PFSK-1 (cell line): ENCODE data around the gene NEGR1.

Source experiments
- FOXP2 ChIP-seq: optimal IDR thresholded peaks from 2 replicates; pipeline ENCODE3; 2011; ENCODE audit warnings: borderline replicate concordance, control low read depth, inconsistent platforms; ENCODE audit not compliant: insufficient read depth; ENCODE audit errors: extremely low read length, extremely low read depth
- POLR2AphosphoS5 ChIP-seq: IDR thresholded peaks from 2 replicates; pipeline ENCODE4 v1.6.1; 2012; ENCODE audit warnings: low read depth, mild to moderate bottlenecking, control low read depth, low read length, moderate library complexity
- REST ChIP-seq, 2 experiments: IDR thresholded peaks; 2 replicates each; pipeline versions ENCODE4 v1.6.1 to v1.8.0; 2011 to 2012; ENCODE audit warnings: low read depth in 2 of 2, low read length in 2 of 2, control low read depth in 1 of 2, inconsistent platforms in 1 of 2, mild to moderate bottlenecking in 1 of 2, moderate library complexity in 1 of 2; ENCODE audit not compliant: insufficient read depth in 1 of 2
- SIN3A ChIP-seq: IDR thresholded peaks from 2 replicates; pipeline ENCODE4 v1.6.1; 2012; ENCODE audit warnings: mild to moderate bottlenecking, low read length, moderate library complexity, borderline replicate concordance; ENCODE audit not compliant: insufficient read depth
- TAF1 ChIP-seq: IDR thresholded peaks from 2 replicates; pipeline ENCODE4 v1.6.1; 2012; ENCODE audit warnings: low read length, control low read depth, borderline replicate concordance; ENCODE audit not compliant: insufficient read depth

GRCh38 chr1:71618191-71618590, 664.1 kb downstream of the NEGR1 start:
- TF ChIP-seq REST (IDR thresholded peaks at IDR 0.05; ENCODE audit: insufficient read depth in 1 of 2, low read depth in 2 of 2, low read length in 2 of 2) (no peak), TAF1 (no peak), POLR2AphosphoS5 (no peak), SIN3A (no peak), FOXP2 (no peak)
